NB4 (cell line): ENCODE data around the gene IL20RB.

Source experiments
- DNase-seq: peaks from one replicate; pipeline ENCODE4 v3.0.0; 2010; ENCODE audit warnings: low read depth
- H3K4me3 ChIP-seq: one replicate; pipeline ENCODE4 v1.5.1; 2011; ENCODE audit warnings: mild to moderate bottlenecking, low read depth, low read length, moderate library complexity
- MYC ChIP-seq: IDR thresholded peaks from 2 replicates; pipeline ENCODE4 v1.6.1; 2011; ENCODE audit warnings: low read depth, low read length
- POLR2A ChIP-seq: IDR thresholded peaks from 2 replicates; pipeline ENCODE4 v1.6.1; 2011; ENCODE audit warnings: mild to moderate bottlenecking; ENCODE audit not compliant: insufficient read length; ENCODE audit errors: extremely low read depth
- TF ChIP-seq, protein P1 (sequence below): IDR thresholded peaks from 2 replicates; pipeline ENCODE4 v1.6.1; 2011; ENCODE audit warnings: low read depth, low read length
- TF ChIP-seq, protein P2 (sequence below): IDR thresholded peaks from one replicate; pipeline ENCODE4 v1.5.1; 2012; ENCODE audit warnings: low read depth, low read length

Gene IL20RB, protein sequence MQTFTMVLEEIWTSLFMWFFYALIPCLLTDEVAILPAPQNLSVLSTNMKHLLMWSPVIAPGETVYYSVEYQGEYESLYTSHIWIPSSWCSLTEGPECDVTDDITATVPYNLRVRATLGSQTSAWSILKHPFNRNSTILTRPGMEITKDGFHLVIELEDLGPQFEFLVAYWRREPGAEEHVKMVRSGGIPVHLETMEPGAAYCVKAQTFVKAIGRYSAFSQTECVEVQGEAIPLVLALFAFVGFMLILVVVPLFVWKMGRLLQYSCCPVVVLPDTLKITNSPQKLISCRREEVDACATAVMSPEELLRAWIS

DNA sequence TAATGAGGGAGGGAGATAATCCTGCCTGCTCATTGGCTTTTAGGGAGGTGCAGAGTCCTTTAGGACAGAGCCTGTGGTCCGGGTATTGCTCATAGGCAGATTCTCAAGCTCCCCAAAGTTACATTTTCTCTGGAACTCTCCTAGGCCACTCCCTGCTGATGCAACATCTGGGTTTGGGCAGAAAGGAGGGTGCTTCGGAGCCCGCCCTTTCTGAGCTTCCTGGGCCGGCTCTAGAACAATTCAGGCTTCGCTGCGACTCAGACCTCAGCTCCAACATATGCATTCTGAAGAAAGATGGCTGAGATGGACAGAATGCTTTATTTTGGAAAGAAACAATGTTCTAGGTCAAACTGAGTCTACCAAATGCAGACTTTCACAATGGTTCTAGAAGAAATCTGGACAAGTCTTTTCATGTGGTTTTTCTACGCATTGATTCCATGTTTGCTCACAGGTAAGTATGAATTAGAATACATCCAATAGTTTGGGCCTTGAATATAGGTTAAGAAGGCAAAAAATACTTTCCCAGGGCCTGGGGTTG is at the start of gene IL20RB:
Gene IL20RB, plus strand, starts transcription at position 233 of the 538 bp plus-strand sequence. Its CDS starts 131 bp downstream, at position 364.
- no peak within 1 kb of the TSS for H3K4me3 ChIP-seq
- TF ChIP-seq, protein P1, sequence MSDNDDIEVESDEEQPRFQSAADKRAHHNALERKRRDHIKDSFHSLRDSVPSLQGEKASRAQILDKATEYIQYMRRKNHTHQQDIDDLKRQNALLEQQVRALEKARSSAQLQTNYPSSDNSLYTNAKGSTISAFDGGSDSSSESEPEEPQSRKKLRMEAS = no peak
- TF ChIP-seq, protein P2, sequence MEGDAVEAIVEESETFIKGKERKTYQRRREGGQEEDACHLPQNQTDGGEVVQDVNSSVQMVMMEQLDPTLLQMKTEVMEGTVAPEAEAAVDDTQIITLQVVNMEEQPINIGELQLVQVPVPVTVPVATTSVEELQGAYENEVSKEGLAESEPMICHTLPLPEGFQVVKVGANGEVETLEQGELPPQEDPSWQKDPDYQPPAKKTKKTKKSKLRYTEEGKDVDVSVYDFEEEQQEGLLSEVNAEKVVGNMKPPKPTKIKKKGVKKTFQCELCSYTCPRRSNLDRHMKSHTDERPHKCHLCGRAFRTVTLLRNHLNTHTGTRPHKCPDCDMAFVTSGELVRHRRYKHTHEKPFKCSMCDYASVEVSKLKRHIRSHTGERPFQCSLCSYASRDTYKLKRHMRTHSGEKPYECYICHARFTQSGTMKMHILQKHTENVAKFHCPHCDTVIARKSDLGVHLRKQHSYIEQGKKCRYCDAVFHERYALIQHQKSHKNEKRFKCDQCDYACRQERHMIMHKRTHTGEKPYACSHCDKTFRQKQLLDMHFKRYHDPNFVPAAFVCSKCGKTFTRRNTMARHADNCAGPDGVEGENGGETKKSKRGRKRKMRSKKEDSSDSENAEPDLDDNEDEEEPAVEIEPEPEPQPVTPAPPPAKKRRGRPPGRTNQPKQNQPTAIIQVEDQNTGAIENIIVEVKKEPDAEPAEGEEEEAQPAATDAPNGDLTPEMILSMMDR = no peak
- TF ChIP-seq POLR2A (no peak), MYC (no peak)
- DNase-seq = no peak

- DNase-seq = no peak
- TF ChIP-seq, protein P1 = no peak
- TF ChIP-seq, protein P2 = no peak
- TF ChIP-seq POLR2A (no peak), MYC (no peak)
- no peak overlapping the region for H3K4me3 ChIP-seq
Observed at GRCh38 chr3:136908297-136908696, 49.5 kb upstream of the IL20RB start.

DNA sequence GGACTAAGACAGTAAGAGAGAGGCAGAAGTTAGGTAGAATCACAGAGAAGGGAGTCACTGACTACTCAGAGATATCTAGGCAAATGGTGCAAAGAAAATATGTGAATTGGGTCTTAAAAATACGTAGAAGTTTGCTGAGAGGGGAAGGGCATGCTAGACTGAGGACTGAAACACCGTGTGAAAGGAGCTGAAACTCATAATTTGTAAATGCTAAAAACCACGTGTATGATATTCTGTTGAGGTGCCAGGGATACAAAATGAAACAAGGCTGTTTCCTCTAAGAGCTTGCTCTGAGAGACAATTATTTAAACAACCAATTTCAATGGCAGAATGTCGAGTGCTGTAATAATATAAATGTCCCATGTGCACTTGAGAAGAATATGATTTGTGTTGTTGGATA is 48.6 kb upstream of the IL20RB start:
- no peak for TF ChIP-seq MYC
- TF ChIP-seq, protein P2 = no peak
- TF ChIP-seq POLR2A = no peak
- TF ChIP-seq, protein P1 = no peak
- DNase-seq = no peak
- no peak overlapping the region for H3K4me3 ChIP-seq

DNA sequence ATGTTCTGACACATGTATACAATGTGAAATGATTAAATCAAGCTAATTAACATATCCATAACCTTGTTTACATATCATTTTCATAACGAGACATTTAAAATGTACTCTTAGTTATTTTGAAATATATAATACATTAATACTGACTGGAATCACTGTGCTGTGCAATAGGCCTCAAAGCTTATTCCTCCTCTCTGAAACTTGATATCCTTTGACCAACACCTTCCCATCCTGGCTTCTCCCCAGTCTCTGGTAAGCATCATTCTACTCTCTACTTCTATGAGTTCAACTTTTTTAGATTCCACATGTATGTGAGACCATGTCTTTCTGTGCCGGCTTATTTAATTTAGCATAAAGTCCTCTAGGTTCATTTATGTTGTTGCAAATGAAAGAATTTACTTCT is 47.1 kb upstream of the IL20RB start:
- TF ChIP-seq POLR2A (no peak), MYC (no peak)
- TF ChIP-seq, protein P1 = no peak
- TF ChIP-seq, protein P2 = no peak
- no peak overlapping the region for H3K4me3 ChIP-seq
- DNase-seq = no peak

DNA sequence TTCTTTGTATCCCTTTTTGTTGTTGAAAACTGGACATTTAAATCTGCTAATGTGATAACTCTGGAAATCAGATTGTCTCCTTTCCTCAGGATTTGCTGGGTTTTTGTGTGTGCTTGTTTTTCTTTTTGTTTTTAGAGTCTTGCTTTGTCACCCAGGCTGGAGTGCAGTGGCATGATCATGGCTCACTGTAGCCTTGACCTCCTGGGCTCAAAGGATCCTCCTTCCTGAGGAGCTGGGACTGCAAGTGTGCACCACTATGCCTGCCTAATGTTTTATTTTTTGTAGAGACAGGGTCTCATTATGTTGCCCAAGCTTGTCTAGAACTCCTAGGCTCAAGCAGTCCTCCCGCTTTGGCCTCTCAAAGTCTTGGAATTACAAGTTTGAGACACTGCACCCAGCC is 44.6 kb upstream of the IL20RB start:
- TF ChIP-seq, protein P1 = no peak
- no peak for TF ChIP-seq MYC
- TF ChIP-seq, protein P2 = no peak
- no peak for TF ChIP-seq POLR2A
- no peak overlapping the region for H3K4me3 ChIP-seq
- DNase-seq = no peak
